ENCODE data around the gene DNMT1.
"Not testable (repeated sequence)": the region's sequence is repeated elsewhere in the genome, so short reads cannot be mapped to it uniquely, and the experiment has no call there.

The DNMT1 gene

DNA sequence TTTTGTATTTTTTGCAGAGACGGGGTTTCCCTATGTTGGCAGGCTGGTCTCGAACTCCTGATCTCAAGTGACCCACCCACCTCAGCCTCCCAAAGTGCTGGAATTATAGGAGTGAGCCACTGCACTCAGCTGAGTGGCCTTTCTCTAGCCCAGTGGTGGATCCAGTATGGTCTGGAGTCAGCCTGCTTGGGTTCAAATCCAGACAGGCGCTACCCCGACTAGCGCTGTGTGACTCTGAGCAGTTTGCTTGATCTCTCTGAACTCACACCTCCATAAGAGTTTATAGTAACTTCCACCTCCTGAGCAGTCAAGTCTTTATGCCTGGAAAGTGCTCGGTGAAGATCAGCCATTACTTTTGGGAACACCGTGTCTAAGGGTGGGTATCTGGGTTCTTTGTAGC lies 25.9 kb upstream of the DNMT1 start:
- no peak for FAIRE-seq

DNA sequence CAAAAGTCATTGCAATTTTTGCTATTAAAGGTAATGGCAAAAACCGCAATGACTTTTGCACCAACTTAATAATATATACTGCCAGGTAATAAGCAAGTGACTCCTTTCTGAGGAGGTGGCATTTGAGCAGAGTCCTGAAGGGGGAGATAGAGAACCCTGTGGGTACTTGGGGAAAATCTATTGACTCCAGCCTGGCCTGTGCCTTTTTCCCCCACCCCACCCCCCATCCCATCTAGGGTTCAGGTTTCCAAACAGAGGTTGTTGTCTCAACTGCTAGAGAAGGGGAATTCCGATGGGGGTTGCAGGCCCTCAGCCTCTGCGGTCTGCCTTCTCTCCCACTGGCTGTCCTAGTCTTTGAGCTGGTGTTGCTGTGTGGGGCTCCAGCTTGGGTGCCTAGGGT lies 24.9 kb upstream of the DNMT1 start:
- peak; percentile 3 for FAIRE-seq

DNA sequence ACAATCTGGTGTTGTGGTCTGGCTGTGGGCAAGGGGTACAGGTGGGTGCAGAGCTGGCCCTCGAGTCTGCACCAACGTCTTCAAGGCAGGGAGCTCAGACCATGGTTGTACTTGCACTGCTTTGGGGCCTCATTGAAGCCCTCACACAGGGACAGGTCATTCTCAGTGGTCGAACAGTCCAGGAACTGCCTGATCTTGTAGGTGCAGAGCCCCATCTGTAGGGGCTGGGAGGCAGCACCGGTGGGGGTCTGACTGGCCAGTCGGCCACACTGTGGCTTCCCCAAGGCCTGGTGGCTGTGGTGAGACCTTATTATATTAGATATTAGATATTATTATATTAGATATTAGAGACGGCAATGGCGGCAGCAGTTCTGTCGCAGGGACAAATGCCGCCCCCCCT lies 22.3 kb upstream of the DNMT1 start:
- no peak for FAIRE-seq

DNA sequence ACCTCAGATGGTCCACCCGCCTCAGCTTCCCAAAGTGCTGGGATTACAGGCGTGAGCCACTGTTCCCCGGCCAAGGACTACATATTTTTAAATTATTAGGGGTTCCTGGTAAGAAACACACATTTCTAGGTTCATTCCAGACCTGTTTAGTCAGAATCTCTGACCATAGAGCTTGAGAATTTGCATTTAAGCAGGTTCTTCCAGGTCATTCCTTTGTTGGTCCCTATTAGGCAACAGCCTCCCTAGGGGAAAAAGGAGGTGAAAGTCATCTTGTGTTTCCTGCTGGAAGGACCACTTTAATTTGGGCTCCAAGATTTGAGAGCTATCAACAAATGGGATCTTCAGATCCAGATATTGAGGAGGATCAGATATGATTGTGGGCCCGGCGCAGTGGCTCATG lies 20.0 kb upstream of the DNMT1 start:
- FAIRE-seq, result no peak

DNA sequence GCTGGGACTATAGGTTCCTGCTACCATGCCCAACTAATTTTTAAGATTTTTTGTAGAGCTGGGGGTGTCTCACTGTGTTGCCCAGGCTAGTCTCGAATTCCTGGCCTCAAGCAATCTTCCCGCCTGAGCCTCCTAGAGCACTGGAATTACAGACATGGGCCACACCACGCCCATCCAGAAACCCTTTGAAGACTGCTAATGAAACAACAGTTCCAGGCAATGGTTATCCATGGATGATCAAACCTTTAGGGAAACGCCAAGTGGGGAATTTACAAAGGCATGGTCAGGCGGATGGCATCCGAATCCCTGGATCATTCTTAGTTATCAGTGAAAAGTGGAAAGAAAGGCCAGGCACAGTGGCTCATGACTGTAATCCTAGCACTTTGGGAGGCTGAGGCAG lies 16.9 kb upstream of the DNMT1 start:
- no peak for FAIRE-seq

DNA sequence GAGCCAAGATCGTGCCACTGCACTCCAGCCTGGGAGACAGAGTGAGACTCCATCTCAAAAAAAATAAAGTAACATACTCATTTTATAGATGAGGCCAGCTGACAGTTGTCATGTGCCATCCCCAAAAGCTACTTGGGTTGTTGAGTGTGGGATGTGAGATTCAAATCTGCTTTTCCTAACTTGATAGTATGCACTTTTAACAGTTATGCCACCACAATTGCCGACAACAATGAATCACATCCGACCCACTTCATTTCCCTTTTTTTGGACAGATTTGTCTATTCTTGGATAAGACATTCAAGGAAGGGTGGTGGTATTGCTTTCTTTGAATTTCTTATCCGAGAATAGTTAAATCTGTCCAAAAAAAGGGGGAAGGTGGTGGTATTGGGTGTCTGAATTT lies 16.3 kb upstream of the DNMT1 start:
- FAIRE-seq, result no peak

DNA sequence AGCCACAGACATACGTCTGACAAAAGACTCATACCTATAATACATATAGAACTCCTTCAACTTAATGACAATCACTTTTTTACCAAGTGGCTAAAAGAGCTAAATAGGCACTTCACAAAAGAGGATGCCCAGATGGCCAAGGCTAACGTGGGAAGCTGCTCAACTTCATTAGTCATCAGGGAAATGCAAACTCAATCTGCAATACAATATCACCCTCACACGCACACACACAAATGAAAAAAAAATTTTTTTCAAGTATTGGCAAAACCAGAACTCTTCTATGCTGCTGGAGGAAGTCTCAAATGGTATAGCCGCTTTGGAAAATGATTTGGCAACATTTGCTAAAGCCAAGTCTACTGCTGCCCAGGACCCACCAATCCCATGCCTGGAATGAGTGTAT lies 14.6 kb upstream of the DNMT1 start:
- FAIRE-seq, result no peak

DNA sequence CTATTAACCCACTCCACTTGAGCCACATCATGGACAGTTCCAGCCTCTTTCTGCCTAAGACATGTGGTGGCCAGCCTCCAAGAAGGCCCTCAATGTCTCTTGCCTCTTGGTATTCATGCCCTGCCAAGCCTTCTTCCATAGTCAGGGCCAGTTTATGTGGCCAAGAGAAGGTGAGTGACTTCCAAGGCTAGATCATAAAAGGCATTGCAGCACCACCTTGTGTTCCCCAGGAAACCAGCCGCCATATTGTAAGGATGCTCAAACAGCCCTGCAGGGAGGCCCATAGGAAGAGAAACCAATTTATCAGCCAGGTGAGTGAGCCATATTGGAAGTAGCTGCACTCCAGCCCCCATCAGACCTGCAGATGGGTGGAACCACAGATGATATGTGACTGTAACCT lies 12.3 kb upstream of the DNMT1 start:
- no peak for FAIRE-seq

DNA sequence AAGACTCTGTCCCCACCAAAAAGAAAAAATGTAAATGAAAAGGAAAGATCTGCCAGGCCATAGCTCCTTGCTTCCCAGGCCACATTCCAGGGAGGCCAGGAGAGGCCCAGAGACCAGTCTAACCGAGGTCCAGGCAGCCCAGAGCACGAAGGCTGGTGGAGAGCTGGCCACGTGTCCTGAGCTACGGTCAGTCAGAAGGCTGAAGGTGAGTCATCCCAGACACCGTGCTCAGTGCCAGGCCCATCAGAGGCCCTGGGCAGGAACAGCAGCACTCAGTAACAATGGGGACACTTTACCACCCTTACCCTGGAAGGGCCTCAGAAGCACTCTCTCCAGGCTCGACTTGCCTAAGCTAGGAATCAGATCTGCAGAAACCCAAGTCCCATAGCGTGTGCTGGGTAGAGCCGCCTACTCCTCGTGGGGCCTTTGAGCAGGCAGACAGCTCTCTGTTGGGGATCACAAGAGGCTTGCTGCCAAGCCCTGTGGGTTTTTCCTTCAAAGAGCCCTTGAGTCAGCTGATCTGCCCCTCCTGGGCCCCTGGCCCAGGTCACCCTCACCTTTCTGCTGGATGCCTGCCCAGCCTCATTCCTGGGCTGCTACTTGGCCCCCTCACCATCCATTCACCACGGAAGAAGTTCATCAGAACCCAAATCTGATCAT lies 11.6 kb upstream of the DNMT1 start:
- no peak for FAIRE-seq

DNA sequence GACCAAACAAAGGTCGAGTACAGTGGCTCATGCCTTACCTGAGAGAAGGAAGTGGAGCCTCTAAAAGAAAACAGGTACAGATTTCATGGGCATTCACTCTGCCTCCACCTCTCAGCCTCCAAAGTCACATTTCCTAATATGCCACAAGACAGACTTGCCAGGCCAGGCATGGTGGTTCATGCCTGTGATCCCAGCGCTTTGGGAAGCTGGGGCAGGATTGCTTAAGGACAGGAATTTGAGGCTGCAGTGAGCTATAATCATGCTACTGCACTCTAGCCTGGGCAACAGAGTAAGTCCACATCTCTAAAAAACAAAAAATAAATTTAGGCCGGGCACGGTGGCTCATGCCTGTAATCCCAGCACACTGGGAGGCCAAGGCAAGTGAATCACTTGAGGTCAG lies 10.9 kb upstream of the DNMT1 start:
- no peak for FAIRE-seq

DNA sequence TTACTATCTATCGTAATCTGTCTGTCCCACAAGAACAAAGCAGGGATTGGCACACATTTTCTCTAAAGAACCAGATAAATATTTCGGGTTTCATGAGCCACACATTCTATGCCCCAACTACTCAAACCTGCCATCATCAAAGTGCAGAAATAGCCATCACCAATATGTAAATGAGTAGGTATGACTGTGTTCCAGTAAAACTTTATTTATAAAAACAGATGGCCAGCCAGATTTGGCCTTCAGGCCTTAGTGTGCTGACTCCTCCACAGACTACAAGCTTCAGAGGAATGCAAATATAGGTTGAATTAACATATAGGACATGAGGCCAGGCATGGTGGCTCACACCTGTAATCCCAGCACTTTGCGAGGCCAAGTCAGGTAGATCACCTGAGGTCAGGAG lies 8.9 kb upstream of the DNMT1 start:
- no peak for FAIRE-seq

DNA sequence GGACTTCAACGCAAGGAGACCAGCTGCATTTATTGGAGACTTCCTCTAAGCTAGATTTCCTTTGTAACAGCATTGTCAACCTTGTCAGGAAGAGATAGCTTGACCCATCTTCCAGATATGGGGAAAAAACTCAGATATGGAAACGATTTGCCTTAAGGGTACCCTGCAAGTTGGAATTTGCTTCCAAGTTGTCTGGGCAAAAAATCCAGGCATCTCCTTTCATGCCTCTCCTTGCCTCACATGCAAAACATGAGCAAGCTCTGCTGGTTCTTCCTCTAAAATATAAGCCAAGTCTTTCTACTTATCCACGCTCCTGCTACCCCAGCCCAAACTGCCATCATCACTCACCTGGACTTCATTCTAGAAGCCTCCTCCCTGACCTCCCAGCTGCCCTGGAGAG lies 6.4 kb upstream of the DNMT1 start:
- FAIRE-seq, result no peak

DNA sequence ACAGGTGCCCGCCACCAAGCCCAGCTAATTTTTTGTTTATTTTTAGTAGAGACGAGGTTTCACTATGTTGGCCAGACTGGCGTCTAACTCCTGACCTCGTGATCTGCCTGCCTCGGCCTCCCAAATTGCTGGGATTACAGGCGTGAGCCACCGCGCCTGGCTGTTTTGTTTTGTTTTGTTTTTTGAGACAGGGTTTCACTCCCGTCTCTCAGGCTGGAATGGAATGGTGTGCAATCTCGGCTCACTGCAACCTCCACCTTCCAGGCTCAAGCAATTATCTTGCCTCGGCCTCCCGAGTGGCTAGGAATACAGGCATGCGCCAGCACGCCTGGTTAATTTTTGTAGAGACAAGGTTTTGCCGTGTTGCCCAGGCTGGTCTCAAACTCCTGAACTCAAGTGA lies 5.3 kb upstream of the DNMT1 start:
- FAIRE-seq, result not testable (repeated sequence)

DNA sequence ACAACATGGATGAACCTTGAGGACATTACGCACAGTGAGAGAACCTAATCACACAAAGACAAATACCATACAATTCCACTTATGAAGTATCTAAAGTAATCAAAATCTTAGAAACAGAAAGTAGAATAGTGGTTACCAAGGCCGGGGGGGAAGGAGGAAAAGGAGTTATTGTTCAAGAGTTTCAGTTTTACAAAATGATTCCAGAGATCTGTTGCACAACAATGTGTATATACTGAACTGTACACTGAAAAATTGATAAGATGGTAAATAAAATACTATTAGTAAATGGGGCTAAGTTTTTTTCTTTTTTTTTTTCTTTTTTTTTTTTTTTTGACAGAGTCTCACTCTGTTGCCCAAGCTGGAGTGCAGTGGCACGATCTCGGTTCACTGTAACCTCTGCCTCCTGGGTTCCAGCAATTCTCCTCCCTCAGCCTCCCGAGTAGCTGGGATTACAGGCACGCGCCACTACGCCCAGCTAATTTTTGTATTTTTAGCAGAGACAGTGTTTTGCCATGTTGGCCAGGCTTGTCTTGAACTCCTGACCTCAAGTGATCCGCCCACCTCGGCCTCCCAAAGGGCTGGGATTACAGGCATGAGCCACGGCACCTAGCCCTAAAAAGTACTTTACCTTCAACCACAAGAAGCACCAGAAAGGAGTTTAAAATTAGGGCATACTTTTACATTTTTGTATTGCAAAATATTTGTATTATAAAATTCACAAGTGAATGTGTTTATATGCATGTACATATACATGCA lies 4.3 kb upstream of the DNMT1 start:
- FAIRE-seq, result not testable (repeated sequence)

DNA sequence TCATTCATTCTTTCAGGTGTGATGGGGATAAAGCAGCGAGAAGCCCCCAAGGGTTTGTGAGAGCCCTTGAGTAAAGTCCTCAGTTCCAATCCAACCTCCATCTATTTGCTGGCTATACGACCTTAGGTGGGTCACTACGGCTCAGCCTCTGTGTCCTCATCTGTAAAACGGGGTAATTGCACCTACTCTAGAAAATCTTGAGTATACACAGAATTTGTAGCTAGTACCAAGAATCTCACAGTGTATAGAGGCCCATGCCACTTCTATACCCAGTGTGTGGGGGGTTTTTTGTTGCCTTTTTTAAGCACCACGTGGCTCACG lies 406 bp upstream of the DNMT1 start:
- FAIRE-seq, result no peak

DNA sequence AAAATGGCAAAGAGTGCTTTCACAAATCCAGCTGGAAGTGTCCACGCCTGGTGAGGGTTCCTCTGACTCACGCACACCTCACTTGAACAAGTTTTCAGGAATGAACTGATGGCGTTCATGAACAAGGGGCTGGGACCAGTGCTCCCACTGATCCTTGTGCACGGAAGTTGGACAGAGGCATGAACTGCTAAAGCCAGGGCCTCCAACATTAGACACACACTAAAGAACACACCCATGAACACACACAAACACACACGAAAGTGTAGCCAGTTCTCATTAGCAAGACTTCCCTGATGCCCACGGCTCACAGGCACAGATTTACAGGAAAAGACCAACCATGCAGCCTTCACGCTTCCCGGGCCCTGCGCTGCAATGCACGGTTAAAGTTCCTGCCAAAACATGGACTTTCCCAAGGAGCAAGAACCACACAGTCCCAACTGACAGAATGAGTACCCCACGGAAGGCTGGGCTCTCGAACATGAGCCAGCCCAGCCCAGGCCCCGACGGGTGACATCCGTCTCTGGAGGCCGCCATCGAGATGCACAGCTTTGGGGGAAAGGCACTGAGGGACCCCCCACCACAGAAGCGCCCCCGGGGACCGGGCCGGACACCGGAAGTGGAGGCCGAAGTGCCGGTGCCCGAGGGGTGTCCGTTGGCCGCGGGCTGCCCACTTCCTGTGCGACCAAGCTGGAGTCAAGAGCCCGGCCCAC lies 808 bp downstream of the DNMT1 start:
- no peak for FAIRE-seq

DNA sequence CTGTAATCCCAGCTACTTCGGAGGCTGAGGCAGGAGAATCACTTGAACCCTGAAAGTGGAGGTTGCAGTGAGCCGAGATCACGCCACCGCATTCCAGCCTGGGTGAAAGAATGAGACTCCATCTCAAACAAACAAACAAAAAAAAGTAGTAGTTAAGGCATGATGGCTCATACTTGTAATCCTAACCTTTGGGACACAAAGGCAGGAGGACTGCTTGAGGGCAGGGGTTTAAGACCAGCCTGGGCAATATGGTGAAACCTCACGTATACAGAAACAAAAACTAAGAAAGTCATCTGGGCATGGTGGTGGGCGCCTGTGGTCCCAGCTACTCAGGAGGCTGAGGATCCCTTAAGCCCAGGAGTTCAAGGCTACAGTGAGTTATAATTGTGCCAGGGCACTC lies 1.8 kb downstream of the DNMT1 start:
- no peak for FAIRE-seq

DNA sequence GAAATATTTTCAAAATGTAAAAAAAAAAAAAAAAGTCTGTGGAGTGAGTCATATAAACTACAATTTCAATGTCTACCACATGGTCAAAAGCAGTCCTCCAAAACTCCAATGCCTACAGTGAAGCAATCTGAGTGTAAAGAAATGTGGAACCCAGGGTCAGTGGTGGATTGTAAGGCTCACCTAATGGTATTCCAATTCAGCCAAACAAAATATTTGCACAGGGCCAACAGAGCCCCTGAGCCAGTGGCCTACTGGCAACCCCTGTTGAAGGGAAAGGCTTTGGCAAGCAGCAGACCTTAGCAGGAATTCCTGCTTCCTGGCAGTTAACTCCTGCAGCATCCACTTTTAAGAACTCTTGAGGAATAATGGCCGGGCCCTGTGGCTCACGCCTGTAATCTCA lies 3.4 kb downstream of the DNMT1 start:
- no peak for FAIRE-seq

DNA sequence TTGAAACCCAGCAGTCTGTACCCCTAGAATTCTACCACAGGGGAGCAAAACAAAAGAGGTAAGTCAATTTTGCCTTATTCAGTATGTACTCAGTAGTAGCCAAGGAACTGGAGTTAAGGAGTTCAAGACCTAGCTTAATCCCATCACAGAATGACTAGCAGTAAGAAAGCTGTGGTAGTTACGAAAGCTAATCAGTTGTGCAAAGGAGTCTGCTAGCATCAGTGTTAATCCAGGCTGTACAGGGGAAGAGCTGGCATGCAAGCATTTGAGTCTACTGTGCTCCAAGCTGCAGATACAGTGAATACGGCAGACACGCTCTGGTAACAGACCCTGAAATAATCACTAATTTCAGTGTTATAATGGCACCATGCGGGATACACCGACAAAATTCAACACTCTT lies 4.7 kb downstream of the DNMT1 start:
- FAIRE-seq, result no peak

DNA sequence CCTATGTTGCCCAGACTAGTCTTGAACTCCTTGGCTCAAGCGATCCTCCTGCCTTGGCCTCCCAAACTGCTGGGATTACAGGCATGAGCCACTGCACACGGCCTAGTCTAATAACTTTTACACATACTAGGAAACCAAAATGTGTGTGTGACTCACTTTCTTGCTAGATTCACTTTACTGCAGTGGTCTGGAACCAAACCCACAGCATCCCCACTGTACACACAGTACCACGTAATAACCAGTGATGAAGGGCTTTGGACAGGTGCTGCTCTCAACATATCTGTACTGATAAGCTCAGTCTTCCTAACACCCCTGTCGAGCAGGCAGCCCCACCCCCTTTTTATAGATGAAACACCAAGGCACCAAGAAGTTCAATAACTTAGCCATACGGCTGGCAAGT lies 5.1 kb downstream of the DNMT1 start:
- FAIRE-seq, result no peak

DNA sequence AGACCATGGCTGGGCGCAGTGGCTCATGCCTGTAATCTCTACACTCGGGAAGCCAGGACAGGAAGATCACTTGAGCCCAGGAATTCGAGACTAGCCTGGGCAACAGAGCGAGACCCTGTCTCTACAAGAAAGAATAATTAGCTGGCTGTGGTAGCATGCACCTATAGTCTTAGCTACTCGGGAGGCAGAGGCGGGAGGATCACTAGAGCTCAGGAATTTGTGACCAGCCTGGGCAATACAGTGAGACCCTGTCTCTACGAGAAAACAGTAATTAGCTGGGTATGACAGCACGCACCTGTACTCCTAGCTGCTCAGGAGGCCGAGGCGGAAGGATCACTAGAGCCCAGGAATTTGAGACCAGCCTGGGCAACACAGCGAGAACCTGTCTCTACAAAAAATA lies 7.4 kb downstream of the DNMT1 start:
- FAIRE-seq, result no peak

DNA sequence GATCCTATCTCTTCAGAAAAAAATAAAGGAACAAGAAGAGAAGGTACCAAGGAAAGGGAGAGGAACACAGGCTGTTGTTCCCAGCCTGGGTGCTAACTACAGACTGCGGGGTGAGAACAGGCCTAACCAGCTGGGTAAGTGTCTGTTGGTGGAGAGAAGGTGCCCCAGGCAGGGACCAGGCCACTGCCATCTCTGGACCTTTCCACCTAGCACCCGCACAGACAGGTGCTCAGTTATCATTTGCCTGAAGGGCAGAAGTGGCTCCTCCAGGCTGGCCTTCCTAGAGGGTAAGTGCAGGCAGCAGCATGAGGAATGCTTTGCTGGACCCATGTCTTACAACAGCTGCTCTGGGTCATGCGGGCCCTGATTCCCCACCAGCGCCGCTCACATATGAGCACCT lies 10.1 kb downstream of the DNMT1 start:
- no peak for FAIRE-seq

DNA sequence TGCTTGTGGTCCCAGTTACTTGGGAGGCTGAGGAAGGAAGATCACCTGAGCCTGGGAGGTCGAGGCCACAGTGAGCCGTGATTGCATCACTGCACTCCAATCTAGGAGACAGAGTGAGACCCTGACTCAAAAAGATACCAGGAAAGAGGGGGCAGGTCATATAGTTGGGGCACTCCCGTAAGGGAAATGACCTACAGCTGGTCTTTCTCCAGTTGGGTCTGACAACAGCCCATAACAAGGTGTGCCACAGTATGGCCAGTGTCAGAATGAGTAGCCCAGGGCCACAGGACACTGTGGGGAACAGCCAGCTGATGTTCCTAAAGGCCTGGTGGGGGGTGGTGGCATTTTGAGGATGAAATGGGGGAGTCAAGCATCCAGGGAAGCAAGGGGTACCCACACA lies 10.8 kb downstream of the DNMT1 start:
- no peak for FAIRE-seq

DNA sequence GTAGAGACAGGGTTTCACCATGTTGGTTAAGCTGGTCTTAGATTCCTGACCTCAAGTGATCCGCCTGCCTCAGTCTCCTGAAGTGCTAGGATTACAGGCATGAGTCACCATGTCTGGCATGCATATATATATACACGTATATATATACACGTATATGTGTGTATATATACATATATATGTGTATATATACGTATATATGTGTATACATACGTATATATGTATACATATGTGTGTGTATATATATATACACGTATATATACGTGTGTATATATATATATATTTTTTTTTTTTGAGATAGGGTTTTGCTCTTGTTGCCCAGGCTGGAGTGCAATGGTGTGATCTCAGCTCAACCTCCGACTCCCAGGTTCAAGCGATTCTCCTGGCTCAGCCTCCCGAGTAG lies 11.9 kb downstream of the DNMT1 start:
- no peak for FAIRE-seq

DNA sequence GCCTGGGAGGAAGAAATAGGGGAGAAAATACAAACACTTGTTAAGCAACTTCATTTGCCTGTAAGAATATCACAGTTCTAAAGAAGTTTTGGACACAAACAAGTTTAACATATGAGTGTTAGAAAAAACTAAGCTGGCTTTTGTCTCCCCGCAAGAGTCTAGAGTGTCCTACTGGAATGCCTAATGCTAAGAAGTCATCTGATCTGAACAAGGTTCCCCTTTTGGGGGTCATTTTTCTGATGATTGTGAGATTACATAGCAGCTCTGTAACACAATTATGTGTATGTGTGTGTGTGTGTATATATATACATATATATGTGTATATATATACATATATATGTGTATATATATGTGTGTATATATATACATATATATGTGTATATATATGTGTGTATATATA lies 12.7 kb downstream of the DNMT1 start:
- no peak for FAIRE-seq
